NCI-H1436 treated with DMSO at 0.1 percent for 48 hours (cell line): ENCODE measurements around the gene CADM2.

ENCODE experiments used
- DNase-seq: peaks from one replicate; lab custom pipeline; 2025; lab: John Stamatoyannopoulos, UW

The CADM2 gene

DNA sequence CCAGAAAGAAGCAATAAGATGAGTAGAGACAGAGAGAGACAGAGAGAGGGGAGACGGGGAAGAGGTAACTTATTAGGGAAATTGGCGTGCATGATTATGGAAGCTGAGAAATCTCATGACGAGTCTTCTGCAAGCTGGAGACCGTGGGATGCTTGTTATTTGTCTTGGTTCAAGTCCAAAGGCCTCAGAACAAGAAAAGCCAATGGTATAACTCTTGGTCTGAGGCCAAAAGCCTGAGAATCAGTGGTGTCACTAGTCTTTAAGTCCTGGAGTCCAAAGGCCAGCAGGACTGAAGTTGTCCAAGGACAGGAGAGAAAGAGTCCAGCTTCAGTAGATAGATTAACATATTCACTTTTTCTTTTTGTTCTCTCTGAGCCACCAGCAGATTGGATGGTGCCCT lies 613.6 kb downstream of the CADM2 start:
- no peak for DNase-seq

DNA sequence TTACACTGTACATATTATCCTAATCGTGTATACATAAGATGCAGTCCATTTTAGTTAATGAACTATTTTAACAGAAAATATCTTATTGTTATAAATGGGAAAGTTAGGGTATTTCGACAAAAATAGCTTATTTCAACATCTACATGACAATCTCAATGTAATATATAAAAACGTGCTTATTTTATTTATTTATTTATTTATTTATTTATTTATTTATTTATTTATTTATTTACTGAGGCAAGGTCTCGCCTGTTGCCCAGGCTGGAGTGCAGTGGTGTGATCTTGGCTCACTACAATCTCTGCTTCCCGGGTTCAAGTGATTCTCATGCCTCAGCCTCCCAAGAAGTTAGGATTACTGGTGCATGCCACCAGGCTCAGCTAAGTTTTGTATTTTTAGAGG lies 614.2 kb downstream of the CADM2 start:
- DNase-seq: no peak

DNA sequence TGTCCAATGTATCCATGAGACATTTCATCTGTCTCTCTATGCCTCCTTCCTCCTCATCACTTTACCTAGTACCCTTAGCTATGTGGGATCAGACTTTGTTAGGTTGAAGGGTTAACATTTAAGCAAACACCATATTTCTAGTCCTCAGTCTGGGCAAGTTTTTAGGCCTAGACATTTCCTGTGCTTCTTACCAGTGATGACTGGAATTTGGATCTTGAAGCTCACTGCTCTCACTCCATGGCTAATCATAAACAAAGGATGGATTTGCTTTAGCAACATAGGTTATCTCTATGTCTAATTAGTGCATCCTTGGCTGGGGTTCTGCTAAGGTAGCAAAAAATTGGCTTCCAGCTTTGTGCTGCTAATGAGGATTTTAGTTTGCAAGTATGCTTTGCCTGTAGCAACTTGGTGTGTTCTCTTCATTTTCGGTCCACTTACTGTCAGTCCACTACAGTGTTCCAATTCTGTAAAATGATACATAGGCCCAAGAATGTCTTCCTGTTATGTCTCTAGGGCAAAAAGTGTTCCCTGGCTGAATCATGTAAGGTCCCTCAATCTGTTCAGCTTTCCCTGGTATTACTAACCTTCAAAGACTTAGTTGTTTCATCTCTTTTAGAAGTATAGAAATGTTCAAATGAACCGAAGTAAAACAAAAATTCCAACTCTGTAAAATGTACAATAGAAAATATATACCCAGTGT lies 615.4 kb downstream of the CADM2 start:
- DNase-seq: no peak

DNA sequence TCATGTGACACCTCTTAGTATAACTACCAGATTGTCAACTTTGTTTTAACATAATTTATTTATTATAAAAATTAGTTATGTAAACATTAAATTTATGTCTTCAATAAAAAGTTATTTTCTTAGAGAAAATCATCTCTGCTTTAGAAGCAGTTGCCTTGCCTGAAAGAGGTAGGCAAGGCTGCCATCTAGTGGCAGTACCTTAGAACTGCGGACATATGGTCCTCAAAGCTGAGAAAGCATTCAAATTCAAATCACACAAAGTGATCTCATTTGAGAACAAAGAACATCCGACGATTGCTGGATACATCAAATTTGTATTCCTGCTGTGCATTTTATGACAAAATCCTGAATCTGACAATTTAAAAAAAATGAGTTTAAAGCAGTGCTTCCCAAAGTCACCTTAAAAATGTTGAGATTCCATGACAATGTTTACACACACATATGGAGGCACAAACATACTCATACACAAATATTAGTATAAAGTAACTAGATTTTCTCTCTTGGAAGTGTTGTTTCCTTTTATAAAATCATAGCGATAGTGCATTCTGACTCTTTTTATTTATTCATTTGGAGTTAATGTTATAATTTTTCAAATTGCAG lies 617.4 kb downstream of the CADM2 start:
- no peak for DNase-seq

DNA sequence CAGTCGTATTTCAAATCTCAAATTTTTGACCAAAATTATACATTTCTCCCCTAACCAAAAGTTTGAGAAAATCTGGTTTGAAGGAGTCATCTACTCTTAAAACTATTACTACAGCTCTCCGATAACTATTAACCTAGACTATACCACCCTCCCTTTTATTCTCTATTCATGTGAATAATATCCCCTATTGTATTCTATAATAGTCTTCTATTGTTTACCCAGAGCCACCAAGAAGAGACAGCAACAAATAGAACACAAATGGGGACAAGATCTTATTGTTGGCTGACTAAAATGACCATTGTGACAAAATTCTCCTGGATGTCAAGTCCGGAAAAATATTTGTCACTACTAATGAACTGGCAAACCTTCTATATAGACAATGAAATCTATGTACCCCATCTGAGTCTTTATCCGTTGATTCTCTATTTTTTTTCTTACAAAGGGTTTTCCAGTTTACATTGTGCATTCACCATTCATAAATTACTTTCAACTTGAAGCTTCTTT lies 618.0 kb downstream of the CADM2 start:
- DNase-seq: no peak

DNA sequence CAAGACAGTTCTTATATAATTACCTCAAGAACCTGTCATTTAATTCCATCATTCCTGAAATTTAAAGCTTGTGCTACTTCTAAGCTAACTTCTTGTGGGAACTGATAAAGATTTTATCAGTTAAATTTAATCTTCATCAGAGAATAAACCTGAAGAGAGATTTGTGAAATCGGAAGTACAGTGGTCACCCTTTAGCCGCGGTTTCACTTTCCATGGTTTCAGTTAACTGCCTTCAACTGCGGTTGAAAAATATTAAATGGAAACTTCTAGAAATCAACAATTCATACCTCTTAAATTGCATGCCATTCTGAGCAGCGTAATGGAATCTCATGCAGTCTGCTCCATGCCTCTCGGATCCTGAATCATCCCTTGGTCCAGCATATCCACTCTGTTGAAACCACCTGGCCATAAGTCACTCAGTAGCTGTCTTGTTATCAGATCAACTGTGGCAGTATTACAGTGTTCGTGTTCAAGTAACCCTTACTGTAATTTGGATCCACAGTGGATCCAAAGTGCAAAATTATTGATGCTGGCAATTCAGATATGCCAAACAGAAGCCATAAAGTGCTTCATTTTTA lies 626.1 kb downstream of the CADM2 start:
- no peak for DNase-seq

DNA sequence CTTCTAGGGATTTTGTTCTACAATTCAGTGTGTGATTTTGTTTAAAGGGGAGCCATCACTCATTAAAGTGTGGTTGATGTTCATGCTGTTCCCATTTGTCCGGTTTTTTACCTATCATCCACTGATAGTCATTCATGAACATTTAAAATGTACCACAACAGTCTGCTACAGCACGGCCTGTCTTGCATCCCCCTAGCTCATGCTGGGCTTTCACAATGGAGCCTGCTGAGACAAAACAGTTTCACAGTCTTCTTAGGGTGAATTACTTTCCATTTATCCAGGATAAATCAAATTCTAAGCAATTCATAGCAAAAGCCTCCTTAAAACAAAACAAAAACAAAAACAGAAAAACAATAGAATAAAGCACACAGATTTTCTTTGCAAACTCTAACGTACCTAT lies 627.2 kb downstream of the CADM2 start:
- DNase-seq: no peak

DNA sequence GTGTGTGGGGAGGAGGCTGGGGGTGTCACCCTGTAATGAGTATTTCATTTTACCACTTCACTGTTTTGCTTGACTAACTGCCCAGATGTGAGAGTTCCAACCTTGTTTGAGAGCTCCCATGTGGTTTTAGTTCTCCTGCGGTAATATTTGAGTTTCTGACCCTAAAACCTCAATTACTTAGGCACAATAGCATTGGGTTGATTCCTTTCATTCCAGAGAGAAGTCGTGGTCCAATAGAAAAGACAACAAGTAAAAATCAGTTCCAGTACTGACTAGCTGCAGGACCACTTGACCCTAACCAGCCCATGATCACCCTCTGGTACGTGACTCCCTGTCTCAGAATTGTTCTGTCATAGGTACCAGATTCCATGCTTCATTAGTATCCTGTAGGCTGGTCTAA lies 630.4 kb downstream of the CADM2 start:
- no peak for DNase-seq

DNA sequence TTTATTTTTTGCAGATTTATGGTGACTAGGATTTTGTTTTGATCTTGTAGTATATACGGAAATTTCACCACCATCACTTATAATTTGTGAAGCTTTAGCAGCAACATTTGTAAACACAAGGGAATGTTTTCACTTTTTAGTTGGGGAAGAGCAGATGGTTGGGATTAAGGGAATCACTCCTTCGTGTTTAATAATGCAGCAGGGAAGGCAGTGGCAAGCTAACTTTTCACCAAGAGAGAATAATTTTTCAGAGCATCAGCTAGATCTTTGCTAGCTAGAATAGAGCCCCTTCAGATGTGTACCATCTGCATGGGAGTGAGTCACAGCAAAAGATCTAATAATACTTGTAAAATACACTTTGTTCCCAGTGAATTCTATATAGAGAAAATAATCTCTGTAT lies 632.7 kb downstream of the CADM2 start:
- DNase-seq: no peak

DNA sequence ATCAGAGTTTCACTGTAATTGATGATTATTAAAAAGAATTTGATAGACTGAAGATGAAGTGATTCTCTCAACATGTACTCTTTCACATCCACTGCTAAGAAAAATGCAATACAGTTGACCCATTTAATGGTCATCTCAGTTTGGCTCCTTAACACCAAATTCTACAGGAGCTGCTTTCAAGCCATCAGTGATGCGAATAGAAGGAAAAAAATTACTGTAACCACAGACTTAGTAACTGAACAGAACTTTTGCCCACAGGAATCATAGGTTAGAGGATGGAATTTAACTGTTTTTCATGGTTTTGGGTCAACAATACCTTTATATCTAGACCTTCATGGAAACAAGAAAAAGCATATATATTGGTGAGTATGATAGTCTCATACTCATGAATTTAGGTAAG lies 633.5 kb downstream of the CADM2 start:
- DNase-seq: no peak

DNA sequence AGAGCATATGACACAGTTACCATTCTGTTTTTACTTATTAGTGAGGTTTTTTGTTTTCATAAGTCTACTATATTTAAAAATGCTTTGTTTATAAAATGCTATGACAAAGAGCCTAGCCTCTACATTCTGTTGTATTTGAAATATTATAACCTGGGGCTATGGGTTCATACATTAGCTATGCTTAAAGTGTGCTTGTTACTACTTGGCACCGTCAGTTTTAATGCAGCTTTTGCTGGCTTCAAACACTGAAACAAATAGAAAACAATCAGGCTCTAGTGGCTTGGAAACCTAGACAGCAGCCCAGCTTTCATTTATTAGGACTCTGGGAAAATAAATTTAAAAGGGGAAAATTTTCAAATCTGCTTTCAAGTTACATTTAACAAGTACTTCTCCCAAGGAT lies 635.9 kb downstream of the CADM2 start:
- no peak for DNase-seq

DNA sequence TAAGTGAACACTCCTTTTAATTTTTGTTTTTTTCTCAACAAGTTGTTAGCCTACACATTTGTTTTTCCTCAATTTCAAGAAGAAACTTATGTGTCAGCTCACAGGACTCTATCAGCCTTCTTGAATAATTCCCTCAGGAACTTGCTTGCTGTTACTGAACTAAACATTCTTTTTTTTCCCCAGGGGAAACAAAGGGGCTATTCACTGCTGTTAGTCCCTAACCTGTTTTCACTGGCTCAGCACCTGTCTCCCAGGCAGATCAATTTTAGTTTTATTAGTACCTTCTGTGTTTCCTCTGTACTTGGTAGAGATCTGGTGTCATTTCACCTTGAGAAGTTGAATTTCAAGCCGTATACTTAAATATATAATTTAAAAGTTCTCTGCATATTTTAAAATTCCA lies 644.6 kb downstream of the CADM2 start:
- DNase-seq: no peak

DNA sequence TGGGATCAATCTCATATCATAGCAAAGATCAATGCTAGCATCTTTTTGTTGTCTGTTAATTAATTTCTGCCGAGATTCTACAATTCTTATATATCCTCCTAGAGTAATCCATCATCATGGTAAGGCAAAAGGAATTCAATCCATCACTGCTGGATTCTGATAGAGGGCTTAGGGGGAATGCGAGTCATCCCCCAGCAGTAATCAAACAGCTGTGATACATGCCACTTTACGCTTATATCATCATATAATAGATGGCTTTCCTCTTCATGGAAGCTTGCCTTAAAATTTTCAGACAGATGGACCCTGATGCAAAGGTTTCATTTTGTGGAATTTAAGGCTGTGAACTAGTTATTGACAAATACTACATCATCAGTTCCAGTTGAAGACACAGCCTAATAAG lies 645.9 kb downstream of the CADM2 start:
- DNase-seq: no peak

DNA sequence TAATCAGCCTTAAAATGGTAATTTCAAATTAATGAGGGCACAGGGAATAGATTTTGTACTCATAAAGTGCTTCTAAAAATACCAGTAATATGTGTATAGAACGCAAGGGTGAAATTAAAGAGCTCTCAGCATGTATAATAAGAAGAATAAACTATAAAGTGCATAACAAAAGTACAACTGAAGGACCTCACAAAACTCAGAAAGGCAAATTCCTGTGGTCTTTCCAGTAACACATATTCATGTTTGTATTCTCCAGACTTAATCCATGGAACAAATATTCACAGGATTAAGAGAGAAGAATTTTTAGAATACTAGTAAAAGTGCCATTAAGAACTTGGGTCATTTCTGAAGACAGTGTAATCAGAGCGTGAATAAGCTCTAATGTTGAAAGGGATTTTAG lies 646.3 kb downstream of the CADM2 start:
- DNase-seq: no peak

DNA sequence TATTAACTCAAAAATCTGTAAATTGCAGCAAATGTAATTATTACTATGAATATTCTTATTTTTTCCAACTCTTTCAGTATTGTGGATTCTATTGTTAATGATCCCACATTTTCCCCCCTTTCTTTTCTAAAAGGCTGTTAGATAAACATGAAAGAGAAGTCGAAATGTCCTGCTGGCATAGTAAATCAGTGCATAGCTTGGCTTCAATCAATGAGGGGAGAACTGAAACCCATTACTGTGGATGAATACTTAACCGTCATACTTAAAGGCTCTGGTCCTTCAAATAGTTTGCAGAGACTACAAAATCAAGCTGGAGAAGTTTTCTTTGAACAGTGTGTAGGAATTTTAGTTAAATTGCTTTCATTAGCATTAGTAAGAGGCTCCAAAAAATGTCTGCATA lies 667.9 kb downstream of the CADM2 start:
- DNase-seq: no peak

DNA sequence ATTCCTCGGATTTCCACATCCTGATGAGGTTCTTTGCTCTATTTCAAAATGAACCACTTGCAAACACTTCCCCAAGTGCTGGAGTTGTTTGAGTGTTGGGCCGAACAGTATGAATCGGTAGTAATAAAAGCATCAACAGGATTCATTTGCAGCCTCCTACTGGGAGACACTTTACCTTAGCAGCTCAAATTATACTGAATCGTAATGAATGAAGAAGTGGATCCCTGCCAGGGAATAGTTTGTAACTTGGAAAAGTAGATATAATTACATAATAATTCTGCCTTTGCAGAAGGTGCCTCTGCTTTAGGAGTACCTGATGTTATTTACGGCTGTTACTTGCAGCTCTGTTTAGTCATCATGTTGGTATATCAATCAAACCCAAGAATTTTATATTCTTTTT lies 669.1 kb downstream of the CADM2 start:
- DNase-seq: no peak

DNA sequence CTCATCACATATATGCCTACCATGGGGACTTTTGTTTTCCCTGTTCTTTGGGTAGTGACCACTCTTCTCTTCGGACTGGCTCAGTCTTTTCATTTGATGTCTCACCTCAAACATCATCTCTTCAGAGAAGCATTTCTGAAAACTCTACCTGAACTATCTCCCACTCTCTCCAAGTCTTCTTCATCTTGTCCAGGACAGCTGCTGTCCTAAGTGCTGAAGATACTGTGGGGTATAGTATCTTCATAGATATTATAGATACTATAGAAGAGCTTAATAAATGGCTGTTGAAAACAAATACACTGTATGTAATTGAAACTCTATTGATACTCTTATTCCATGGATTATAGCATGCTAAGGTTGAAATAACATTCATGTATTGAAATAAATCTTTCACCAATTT lies 672.3 kb downstream of the CADM2 start:
- DNase-seq: no peak

DNA sequence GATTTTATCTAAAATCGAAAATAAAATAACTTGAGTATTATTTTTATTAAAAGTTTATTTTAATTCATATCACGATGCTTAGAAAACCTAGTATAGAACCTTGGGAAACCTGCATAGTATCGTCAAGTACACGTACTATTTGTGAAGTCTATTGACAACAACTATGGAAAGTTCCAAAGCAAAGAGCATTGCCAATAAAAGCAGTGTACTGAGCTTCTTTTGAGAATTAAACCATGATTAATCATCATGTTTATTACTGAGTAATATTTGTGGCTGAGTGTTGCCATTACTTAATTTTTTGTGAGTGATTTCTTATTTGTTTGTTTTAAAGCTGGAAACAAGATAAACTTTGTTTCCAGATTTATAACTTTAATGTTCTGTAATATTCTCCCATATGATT lies 674.1 kb downstream of the CADM2 start:
- no peak for DNase-seq

DNA sequence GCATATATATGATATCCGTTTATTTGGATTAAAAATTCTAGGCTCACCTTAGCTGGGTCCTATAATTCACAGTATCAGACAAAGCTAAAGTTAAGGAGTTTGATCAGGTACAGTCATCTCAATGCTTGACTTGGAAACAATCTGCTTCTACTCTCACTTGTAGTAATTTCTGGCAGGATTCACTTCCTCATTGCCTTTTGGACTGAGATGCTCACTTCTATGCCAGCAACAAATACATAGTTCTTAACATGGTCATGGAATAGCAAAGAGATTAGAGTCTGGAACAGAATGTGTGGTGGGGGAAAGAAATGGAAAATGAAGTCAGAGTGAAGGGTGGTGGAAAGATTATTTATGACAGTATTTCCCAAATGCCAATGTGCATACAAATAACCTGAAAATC lies 693.6 kb downstream of the CADM2 start:
- DNase-seq: no peak

DNA sequence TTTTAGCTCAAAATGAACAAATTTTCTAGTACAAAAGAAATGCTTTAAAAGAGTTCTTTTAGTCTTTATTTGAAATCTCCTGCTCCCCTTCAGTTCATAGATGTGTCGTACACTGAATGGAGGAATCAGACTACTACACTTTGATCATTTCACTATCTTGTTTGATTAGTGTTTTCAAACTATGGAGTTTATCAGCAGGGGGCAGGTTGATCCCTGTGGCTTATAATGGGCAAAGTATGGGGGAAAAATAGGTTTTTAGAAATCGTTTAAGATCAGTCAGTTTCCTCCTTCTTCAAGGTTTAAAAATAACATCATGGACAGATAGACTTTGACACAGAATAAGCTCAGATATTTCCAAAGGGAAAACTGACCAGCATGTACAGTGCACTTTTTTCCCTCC lies 701.7 kb downstream of the CADM2 start:
- no peak for DNase-seq

DNA sequence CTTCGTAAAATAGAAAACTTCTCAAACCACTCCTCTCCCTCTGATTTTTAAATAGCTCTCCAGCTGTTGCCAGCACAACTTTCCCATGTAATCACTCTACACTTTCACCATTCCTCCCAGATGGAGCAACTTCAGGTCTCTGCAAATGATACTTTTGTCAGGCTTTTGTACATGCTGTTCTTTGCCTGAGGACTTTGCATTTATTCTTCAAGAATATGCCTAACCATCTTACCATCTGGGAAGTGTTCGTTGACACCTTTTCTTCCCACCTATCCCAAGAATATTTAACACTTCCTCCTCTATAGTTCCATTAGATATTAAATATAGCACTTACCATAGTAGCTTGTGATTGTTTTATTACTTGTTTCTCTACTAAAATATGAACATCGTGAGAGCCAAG lies 703.7 kb downstream of the CADM2 start:
- no peak for DNase-seq

DNA sequence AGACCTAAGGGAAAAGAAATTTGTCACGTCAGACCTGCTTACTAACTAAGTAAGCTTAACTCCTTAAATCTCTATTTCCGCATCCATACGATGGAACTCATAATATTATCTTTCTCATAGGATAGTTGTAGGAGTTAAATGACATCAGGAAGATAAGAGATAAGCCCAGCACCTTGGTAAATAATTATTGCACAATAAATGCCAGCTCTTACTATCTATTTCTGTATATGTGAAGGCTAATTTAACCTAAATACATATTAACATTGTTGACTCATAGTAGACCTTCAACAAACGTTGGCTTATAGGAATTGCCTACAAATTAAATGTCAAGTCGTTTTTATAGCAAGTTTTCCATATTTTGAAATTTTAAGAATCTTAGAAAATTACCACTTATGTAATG lies 709.0 kb downstream of the CADM2 start:
- DNase-seq: no peak

DNA sequence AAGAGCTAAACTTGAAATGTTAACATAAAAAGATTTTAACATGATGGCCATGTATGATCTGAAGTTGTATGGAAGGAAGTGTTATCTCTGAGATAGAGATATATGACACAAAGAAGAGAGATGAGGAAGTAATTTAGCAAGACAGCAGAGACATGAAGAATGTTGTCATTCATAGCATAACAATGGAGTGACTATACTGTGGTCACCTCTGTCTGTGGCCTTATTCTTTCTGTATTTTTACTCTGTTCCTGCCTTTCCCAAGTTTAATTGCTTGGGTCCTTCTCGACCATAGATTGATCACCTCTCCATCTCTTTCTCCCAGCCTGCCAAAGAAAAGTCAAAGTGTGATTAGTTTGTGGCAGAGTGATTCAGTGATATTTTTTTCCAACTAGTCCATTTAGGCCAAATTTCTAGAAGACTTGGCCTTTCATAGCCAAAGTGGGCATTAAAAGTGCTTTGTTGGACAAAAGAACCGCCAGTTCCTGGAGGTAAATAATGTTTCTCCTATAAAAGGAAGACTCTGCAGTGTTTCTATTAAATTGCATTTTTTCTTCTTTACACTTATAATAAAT lies 711.9 kb downstream of the CADM2 start:
- DNase-seq: no peak
